ENCODE data around the gene RFX7. TPM values are rescaled to one million over a fixed set of nuclear protein-coding genes. Genes with fewer than 3 reads are reported as not detected.

The RFX7 gene
- total RNA-seq, 1 experiment from 2014 or later: 18.1 TPM

DNA sequence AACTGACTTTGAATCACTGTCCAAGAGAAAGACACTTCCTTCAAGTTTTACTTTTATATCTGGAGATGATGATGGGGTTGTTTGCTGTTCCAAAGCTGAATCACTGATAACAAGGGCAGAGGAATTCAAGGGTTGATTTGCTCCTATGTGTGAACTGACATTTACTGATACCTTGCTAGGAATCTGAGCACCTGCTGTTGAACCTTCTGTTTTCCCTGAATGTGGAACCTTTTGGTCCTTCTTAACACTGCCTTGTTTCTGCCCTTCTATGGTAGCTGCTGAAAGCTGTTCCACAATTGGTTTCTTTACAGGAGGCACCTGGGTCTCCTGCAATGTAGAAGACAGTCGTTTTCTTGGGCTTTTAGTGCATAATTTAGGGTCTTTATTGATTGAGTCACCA is 148.3 kb downstream of the RFX7 start:
- H2AFZ ChIP-seq (ENCODE audit: low read depth, low read length, poor library complexity, severe bottlenecking): no peak overlapping the region
- H3K27ac ChIP-seq (ENCODE audit: low read depth, low read length): no peak overlapping the region
- no peak overlapping the region for H3K9ac ChIP-seq (ENCODE audit: low read length)
- H3K27me3 ChIP-seq (ENCODE audit: insufficient read depth, low read length): no peaks in the 10 kb centered on the region
- H3K4me1 ChIP-seq (ENCODE audit: control insufficient read depth in 1 of 2, insufficient read depth in 2 of 2, low read length in 2 of 2): no peaks in the 10 kb centered on the region
- H3K4me2 ChIP-seq (ENCODE audit: low read length): no peak overlapping the region
- TF ChIP-seq, protein P1, sequence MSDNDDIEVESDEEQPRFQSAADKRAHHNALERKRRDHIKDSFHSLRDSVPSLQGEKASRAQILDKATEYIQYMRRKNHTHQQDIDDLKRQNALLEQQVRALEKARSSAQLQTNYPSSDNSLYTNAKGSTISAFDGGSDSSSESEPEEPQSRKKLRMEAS (IDR thresholded peaks at IDR 0.05): no peak
- TF ChIP-seq, protein P2, sequence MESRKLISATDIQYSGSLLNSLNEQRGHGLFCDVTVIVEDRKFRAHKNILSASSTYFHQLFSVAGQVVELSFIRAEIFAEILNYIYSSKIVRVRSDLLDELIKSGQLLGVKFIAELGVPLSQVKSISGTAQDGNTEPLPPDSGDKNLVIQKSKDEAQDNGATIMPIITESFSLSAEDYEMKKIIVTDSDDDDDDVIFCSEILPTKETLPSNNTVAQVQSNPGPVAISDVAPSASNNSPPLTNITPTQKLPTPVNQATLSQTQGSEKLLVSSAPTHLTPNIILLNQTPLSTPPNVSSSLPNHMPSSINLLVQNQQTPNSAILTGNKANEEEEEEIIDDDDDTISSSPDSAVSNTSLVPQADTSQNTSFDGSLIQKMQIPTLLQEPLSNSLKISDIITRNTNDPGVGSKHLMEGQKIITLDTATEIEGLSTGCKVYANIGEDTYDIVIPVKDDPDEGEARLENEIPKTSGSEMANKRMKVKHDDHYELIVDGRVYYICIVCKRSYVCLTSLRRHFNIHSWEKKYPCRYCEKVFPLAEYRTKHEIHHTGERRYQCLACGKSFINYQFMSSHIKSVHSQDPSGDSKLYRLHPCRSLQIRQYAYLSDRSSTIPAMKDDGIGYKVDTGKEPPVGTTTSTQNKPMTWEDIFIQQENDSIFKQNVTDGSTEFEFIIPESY (IDR thresholded peaks at IDR 0.05; ENCODE audit: extremely low read depth, insufficient replicate concordance, low read length): no peak
- TF ChIP-seq, protein P3, sequence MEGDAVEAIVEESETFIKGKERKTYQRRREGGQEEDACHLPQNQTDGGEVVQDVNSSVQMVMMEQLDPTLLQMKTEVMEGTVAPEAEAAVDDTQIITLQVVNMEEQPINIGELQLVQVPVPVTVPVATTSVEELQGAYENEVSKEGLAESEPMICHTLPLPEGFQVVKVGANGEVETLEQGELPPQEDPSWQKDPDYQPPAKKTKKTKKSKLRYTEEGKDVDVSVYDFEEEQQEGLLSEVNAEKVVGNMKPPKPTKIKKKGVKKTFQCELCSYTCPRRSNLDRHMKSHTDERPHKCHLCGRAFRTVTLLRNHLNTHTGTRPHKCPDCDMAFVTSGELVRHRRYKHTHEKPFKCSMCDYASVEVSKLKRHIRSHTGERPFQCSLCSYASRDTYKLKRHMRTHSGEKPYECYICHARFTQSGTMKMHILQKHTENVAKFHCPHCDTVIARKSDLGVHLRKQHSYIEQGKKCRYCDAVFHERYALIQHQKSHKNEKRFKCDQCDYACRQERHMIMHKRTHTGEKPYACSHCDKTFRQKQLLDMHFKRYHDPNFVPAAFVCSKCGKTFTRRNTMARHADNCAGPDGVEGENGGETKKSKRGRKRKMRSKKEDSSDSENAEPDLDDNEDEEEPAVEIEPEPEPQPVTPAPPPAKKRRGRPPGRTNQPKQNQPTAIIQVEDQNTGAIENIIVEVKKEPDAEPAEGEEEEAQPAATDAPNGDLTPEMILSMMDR (IDR thresholded peaks at IDR 0.05 in 2 of 3, conservative IDR thresholded peaks at IDR 0.05 in 1 of 3; ENCODE audit: borderline replicate concordance in 1 of 3, insufficient read depth in 1 of 3, low read depth in 2 of 3, low read length in 2 of 3): no peak
- TF ChIP-seq CEBPB (IDR thresholded peaks at IDR 0.05; ENCODE audit: low read depth) (no peak), ELF1 (IDR thresholded peaks at IDR 0.05; ENCODE audit: borderline replicate concordance, low read depth) (no peak), ZNF274 (IDR thresholded peaks at IDR 0.05; ENCODE audit: low read depth, low read length) (no peak), RAD21 (IDR thresholded peaks at IDR 0.05; ENCODE audit: low read depth) (no peak), YY1 (IDR thresholded peaks at IDR 0.05; ENCODE audit: extremely low read depth, insufficient replicate concordance, low read depth, low read length) (no peak), TCF7L2 (IDR thresholded peaks at IDR 0.05; ENCODE audit: borderline replicate concordance, extremely low read depth, insufficient read depth, insufficient read length) (no peak), ZFX (IDR thresholded peaks at IDR 0.05) (no peak), EGR1 (IDR thresholded peaks at IDR 0.05; ENCODE audit: low read depth) (no peak), FOSL1 (IDR thresholded peaks at IDR 0.05; ENCODE audit: low read depth) (no peak), EZH2phosphoT487 (IDR thresholded peaks at IDR 0.05; ENCODE audit: borderline replicate concordance) (no peak), POLR2AphosphoS5 (IDR thresholded peaks at IDR 0.05; ENCODE audit: low read depth, low read length) (no peak)
- H3K36me3 ChIP-seq (ENCODE audit: control insufficient read depth in 1 of 2, insufficient read depth in 2 of 2, low read length in 2 of 2): peaks cover 5 to 21% of the 10 kb centered on the region in 2 experiments; a peak in 3 of 4 replicates
- intact Hi-C loops (cut with micrococcal nuclease): no loop called here
- H4K20me1 ChIP-seq (ENCODE audit: insufficient read depth): no peaks in the 10 kb centered on the region
- RAD21 ChIA-PET (ENCODE audit: low non-redundant PET in 1 of 2, low total read pairs in 2 of 2, uncharacterized antibody in 2 of 2, unreplicated experiment in 2 of 2): no interaction called here
- no peak for DNase-seq (ENCODE audit: low read depth, low spot score)
- H3K9me2 ChIP-seq (ENCODE audit: insufficient read depth): no peaks in the 10 kb centered on the region
- CTCF ChIA-PET: interaction anchor here (0.9 kb wide), 1 partner anchor 8 kb away, joined by 3 read pairs; no protein-coding TSS in a partner anchor
- no peaks in the 10 kb centered on the region for H3K9me3 ChIP-seq (ENCODE audit: control insufficient read depth in 1 of 2, insufficient read depth in 1 of 2, low read depth in 1 of 2, low read length in 2 of 2)
- no peak overlapping the region for H3K4me3 ChIP-seq (replicated peaks in 1 of 2; ENCODE audit: low read depth in 1 of 2, low read length in 2 of 2)
- POLR2A ChIA-PET: no interaction called here
- no peaks in the 10 kb centered on the region for H3K79me2 ChIP-seq (ENCODE audit: insufficient read depth, low read length)
- BruUV-seq (replicated peaks): no TSS peak
- ATAC-seq: no peak
